Nephron (organoid): ENCODE results near the gene VRK1.

Source experiments
- H3K27ac Mint-ChIP-seq, 3 experiments: 2 replicates each; pipeline ENCODE4 v1.8.0; 2020; ENCODE audit warnings: mixed read lengths in 3 of 3, mild to moderate bottlenecking in 2 of 3, moderate library complexity in 1 of 3
- H3K27me3 Mint-ChIP-seq: 2 replicates; pipeline ENCODE4 v1.8.0; 2021; ENCODE audit warnings: low read depth, mild to moderate bottlenecking, moderate library complexity, mixed read lengths
- H3K36me3 Mint-ChIP-seq: 2 replicates; pipeline ENCODE4 v1.8.0; 2020; ENCODE audit warnings: low read depth, mixed read lengths
- H3K4me1 Mint-ChIP-seq: 2 replicates; pipeline ENCODE4 v1.8.0; 2020; ENCODE audit warnings: mixed read lengths
- H3K4me3 Mint-ChIP-seq, 3 experiments: 2 replicates each; pipeline ENCODE4 v1.8.0; 2020; ENCODE audit warnings: mild to moderate bottlenecking in 3 of 3, mixed read lengths in 3 of 3, moderate library complexity in 2 of 3
- H3K9me3 Mint-ChIP-seq: 2 replicates; pipeline ENCODE4 v1.8.0; 2020; ENCODE audit warnings: mixed read lengths
- CTCF ChIP-seq, 3 experiments: fragments of 200-600 bp; sonication (generic); IDR thresholded peaks; one replicate each; pipeline ENCODE4 v1.5.0; 2021; ENCODE audit warnings: antibody characterized with exemption in 3 of 3; ENCODE audit not compliant: unreplicated experiment in 3 of 3

Gene VRK1

DNA sequence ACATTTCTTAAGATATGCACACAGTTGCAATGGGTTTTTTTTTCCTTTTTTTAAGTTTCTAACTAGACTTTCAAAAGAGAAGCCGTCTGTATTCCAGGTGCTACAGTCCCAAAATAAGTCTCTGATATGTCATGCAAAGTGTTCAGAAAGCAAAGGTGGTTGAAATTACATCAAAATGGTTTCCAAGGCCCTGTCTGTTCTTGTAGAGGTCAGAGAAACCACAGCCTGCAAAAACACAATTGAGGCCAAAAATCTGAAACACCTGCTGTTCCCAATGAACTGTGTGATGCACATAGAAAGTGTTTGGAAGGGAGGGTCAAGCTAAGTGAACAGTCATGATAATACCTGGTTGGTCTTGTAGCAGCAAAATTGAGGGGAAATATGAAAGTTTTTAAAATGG is 91.0 kb downstream of the VRK1 start:
- TF ChIP-seq CTCF (IDR thresholded peaks at IDR 0.05; ENCODE audit: unreplicated experiment in 3 of 3): no peak
- no peak overlapping the region for H3K4me3 Mint-ChIP-seq
- peaks cover 5% of the 10 kb centered on the region for H3K9me3 Mint-ChIP-seq
- H3K4me1 Mint-ChIP-seq: peaks cover 3% of the 10 kb centered on the region
- H3K27me3 Mint-ChIP-seq: no peaks in the 10 kb centered on the region
- H3K36me3 Mint-ChIP-seq: peaks cover 8% of the 10 kb centered on the region
- H3K27ac Mint-ChIP-seq: no peak overlapping the region

DNA sequence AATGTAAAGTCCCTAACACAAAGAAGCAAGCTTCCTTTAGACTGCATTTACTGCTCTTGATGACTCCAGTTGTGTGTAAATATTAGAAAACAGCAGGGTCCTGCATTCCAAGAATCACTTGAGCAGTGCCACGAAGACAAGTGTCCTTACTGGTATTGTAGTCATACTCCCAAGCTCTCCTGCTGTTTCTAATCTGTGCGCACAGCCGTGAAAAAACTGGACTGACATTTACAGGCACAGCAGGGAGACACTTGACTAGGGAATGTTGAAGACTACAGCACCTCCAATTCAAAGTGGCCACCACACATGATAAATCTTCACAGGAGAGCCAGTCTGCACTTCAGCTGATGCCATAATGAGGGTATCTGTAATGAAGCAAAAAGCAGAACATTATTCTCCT is 91.4 kb downstream of the VRK1 start:
- Mint-ChIP-seq H3K27ac (no peak overlapping the region), H3K4me3 (no peak overlapping the region), H3K36me3 (peaks cover 8% of the 10 kb centered on the region), H3K4me1 (peaks cover 3% of the 10 kb centered on the region), H3K27me3 (no peaks in the 10 kb centered on the region), H3K9me3 (peaks cover 5% of the 10 kb centered on the region)
- no peak for TF ChIP-seq CTCF (IDR thresholded peaks at IDR 0.05; ENCODE audit: unreplicated experiment in 3 of 3)

DNA sequence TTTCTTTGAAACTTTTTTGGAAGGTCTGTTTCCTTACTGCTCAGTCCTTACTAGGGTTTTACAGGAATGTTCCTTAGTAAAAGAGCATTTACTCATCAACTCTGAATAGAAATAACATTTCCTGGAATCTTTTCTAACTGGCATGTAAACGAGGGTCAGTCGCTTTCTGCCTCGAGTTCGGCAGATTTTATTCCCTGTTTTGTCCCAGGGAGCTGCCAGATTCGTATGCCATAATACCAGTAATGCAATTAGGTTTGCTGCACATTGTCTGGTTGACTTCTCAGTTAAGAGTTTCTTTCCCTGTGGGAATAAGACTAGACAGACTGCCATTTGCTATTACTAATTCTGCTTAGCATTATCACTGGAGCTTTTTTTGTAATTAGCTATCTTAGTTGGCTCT is 91.9 kb downstream of the VRK1 start:
- Mint-ChIP-seq H3K9me3 (peaks cover 3% of the 10 kb centered on the region), H3K4me1 (peaks cover 3% of the 10 kb centered on the region), H3K27ac (no peak overlapping the region), H3K27me3 (no peaks in the 10 kb centered on the region), H3K4me3 (no peak overlapping the region), H3K36me3 (peaks cover 5% of the 10 kb centered on the region)
- no peak for TF ChIP-seq CTCF (IDR thresholded peaks at IDR 0.05; ENCODE audit: unreplicated experiment in 3 of 3)

DNA sequence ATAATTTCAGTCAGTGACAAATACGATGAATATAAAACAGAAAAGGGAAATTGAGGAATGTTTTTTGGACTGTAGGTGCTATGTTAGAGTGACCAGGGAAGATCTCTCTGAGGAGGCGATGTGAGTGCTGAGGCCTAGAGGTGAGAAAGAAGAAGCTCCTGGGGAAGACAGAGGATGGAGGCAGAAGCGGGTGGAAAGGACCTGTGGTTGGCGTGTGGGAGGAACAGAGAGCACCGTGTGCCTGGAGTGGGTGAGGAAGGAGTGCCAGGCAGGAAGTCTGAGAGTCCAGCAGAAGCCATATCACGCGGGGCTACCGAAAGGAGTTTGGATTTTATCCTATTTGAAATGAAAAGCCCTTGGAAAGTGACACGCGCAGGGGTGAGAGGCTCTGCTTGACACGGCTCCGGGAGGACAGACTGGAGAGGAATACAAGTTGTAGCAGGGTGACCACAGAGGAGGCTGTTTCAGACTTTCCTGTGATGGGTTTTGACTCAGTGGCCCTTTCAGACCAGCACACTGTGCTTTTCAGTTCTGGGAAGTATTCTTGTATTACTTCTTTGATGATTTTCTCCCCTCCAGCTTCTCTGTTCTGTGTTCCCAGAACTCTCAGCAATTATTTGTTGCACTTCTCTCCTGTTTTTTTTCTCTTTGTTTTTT is 96.9 kb downstream of the VRK1 start:
- no peaks in the 10 kb centered on the region for H3K27me3 Mint-ChIP-seq

DNA sequence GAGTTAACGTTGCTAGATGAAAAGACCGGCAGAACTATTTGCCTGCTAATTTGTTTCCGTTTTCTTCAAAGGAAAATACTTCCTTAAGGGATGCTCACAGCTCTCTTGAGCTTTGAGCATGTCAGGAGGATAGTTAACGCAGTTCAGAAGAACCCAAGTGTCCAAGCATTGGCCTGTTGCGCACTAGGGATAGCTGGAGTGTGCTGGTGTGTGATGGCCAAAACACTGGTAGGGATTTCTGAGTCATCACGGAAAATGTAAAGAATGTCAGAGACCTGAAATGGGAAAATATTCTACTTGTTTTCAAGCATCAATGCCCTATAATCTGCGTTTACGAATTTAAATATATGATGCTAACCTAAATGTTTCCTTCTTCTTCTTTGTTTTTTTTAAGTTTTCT is 97.8 kb downstream of the VRK1 start:
- no peak for TF ChIP-seq CTCF (IDR thresholded peaks at IDR 0.05; ENCODE audit: unreplicated experiment in 3 of 3)
- H3K27ac Mint-ChIP-seq: no peak overlapping the region
- H3K4me1 Mint-ChIP-seq: peaks cover 3% of the 10 kb centered on the region
- H3K27me3 Mint-ChIP-seq: no peaks in the 10 kb centered on the region
- H3K4me3 Mint-ChIP-seq: no peak overlapping the region
- H3K9me3 Mint-ChIP-seq: no peaks in the 10 kb centered on the region
- H3K36me3 Mint-ChIP-seq: no peaks in the 10 kb centered on the region

More for the DNA sequence above, 96.9 kb downstream of the VRK1 start:
- no peaks in the 10 kb centered on the region for H3K36me3 Mint-ChIP-seq
- no peak overlapping the region for H3K27ac Mint-ChIP-seq
- H3K4me1 Mint-ChIP-seq: peaks cover 3% of the 10 kb centered on the region
- H3K4me3 Mint-ChIP-seq: no peak overlapping the region
- no peaks in the 10 kb centered on the region for H3K9me3 Mint-ChIP-seq
- TF ChIP-seq CTCF (IDR thresholded peaks at IDR 0.05; ENCODE audit: unreplicated experiment in 3 of 3): no peak

DNA sequence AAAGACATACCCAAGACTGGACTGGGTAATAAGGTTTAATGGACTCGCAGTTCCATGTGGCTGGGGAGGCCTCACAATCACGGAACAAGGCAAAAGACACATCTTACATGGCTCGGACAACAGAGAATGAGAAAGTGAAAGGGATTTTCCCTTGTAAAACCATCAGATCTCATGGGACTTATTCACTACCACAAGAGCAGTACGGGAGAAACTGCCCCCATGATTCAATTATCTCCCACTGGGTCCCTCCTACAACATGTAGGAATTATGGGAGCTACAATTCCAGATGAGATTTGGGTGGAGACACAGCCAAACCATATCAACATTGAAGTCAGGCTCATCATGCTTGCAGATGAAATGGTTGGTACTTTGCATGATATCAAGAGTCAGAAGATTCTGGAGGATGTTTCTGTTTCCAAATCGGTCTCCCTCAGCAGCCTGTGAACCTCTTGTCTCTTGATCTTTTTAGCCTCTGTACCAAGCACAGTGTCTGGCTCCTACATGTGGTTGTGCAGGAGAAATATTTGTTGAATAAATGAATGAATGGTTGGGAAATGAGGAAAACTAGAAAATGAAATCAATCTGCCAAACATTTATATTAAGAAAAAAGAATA is 98.6 kb downstream of the VRK1 start:
- H3K4me1 Mint-ChIP-seq: no peaks in the 10 kb centered on the region
- no peaks in the 10 kb centered on the region for H3K9me3 Mint-ChIP-seq
- no peaks in the 10 kb centered on the region for H3K36me3 Mint-ChIP-seq
- no peaks in the 10 kb centered on the region for H3K27me3 Mint-ChIP-seq
- no peak for TF ChIP-seq CTCF (IDR thresholded peaks at IDR 0.05; ENCODE audit: unreplicated experiment in 3 of 3)
- no peak overlapping the region for H3K4me3 Mint-ChIP-seq
- no peak overlapping the region for H3K27ac Mint-ChIP-seq
